ENCODE measurements around the gene TARS3. TPM values are rescaled to one million over a fixed set of nuclear protein-coding genes. Genes with fewer than 3 reads are reported as not detected.

TARS3 gene
- total and polyA plus RNA-seq, 2 donors (not counting 1 experiment from before 2014, with no cell fraction given): 9.7 to 27.0 TPM

GRCh38 chr15:101689901-101690300 lies 34.4 kb downstream of the TARS3 start:
- H3K36me3 ChIP-seq (replicated peaks in 1 of 2; ENCODE audit: control extremely low read depth in 1 of 2, control insufficient read depth in 1 of 2, extremely low read depth in 1 of 2, insufficient read depth in 2 of 2, low read length in 1 of 2): peaks cover 0 to 19% of the 10 kb centered on the region in 2 experiments
- intact Hi-C loops (cut with micrococcal nuclease): no loop called here

GRCh38 chr15:101686718-101687117 lies 37.6 kb downstream of the TARS3 start:
- intact Hi-C loops (cut with micrococcal nuclease): no loop called here
- H3K79me2 ChIP-seq (ENCODE audit: control insufficient read depth, insufficient read depth, low read length): no peaks in the 10 kb centered on the region
- POLR2A ChIA-PET: no interaction called here
- ATAC-seq (ENCODE audit: low read depth): no peak
- H3K4me3 ChIP-seq (ENCODE audit: control extremely low read depth in 1 of 5, extremely low read depth in 1 of 5, insufficient read depth in 1 of 5, low read depth in 2 of 5, low read length in 4 of 5): no peak overlapping the region
- no peaks in the 10 kb centered on the region for H3K4me1 ChIP-seq (ENCODE audit: control insufficient read depth in 2 of 2, insufficient read depth in 2 of 2, low read length in 2 of 2)
- CTCF ChIA-PET: no interaction called here
- H3K4me1 Mint-ChIP-seq: no peaks in the 10 kb centered on the region
- H4K20me1 ChIP-seq (ENCODE audit: control insufficient read depth, insufficient read depth, low read length, poor library complexity, severe bottlenecking): no peaks in the 10 kb centered on the region
- H3K4me2 ChIP-seq (replicated peaks; ENCODE audit: low read depth, low read length, poor library complexity, severe bottlenecking): no peak overlapping the region
- peaks cover 7 to 23% of the 10 kb centered on the region in 2 experiments for H3K36me3 ChIP-seq (replicated peaks in 1 of 2; ENCODE audit: control extremely low read depth in 1 of 2, control insufficient read depth in 1 of 2, extremely low read depth in 1 of 2, insufficient read depth in 2 of 2, low read length in 1 of 2)
- TF ChIP-seq EZH2 (IDR thresholded peaks at IDR 0.05; ENCODE audit: borderline replicate concordance, insufficient read depth, low read depth, low read length, poor library complexity, severe bottlenecking) (no peak), CTCF (IDR thresholded peaks at IDR 0.05) (no peak)
- no peak overlapping the region for H3K27ac Mint-ChIP-seq
- H3K9me3 ChIP-seq (ENCODE audit: control extremely low read depth in 1 of 3, control insufficient read depth in 2 of 3, insufficient read depth in 1 of 3, low read length in 2 of 3): no peaks in the 10 kb centered on the region
- no peaks in the 10 kb centered on the region for H3K27me3 ChIP-seq (replicated peaks in 1 of 4; ENCODE audit: control extremely low read depth in 1 of 4, control insufficient read depth in 3 of 4, insufficient read depth in 4 of 4, low read length in 3 of 4)
- H3K9ac ChIP-seq (ENCODE audit: low read length): no peak overlapping the region
- no peak overlapping the region for H3K4me3 Mint-ChIP-seq
- DNase-seq: no peak
- H2AFZ ChIP-seq (ENCODE audit: insufficient read depth, low read depth, low read length, poor library complexity, severe bottlenecking): no peak overlapping the region
- no CpG with 5 or more reads among the region's 2 CpGs for WGBS (ENCODE audit: insufficient coverage)
- no peaks in the 10 kb centered on the region for H3K27me3 Mint-ChIP-seq
- H3K9me3 Mint-ChIP-seq (ENCODE audit: insufficient read depth): no peaks in the 10 kb centered on the region
- no peak overlapping the region for H3K27ac ChIP-seq (ENCODE audit: low read length in 2 of 2)

More at GRCh38 chr15:101689901-101690300, 34.4 kb downstream of the TARS3 start:
- no peak overlapping the region for H3K27ac Mint-ChIP-seq
- H3K4me2 ChIP-seq (replicated peaks; ENCODE audit: low read depth, low read length, poor library complexity, severe bottlenecking): no peak overlapping the region
- ChIA-PET POLR2A (no interaction called here), CTCF (no interaction called here)
- no peak overlapping the region for H3K4me3 ChIP-seq (ENCODE audit: control extremely low read depth in 1 of 5, extremely low read depth in 1 of 5, insufficient read depth in 1 of 5, low read depth in 2 of 5, low read length in 4 of 5)
- no peaks in the 10 kb centered on the region for H3K4me1 ChIP-seq (ENCODE audit: control insufficient read depth in 2 of 2, insufficient read depth in 2 of 2, low read length in 2 of 2)
- H2AFZ ChIP-seq (ENCODE audit: insufficient read depth, low read depth, low read length, poor library complexity, severe bottlenecking): no peak overlapping the region
- no peak overlapping the region for H3K4me3 Mint-ChIP-seq
- DNase-seq (no peak), ATAC-seq (ENCODE audit: low read depth) (no peak)
- no peak overlapping the region for H3K9ac ChIP-seq (ENCODE audit: low read length)
- peaks cover 0 to 3% (median 0%) of the 10 kb centered on the region in 3 donors for H3K9me3 ChIP-seq (ENCODE audit: control extremely low read depth in 1 of 3, control insufficient read depth in 2 of 3, insufficient read depth in 1 of 3, low read length in 2 of 3)
- no peaks in the 10 kb centered on the region for H3K79me2 ChIP-seq (ENCODE audit: control insufficient read depth, insufficient read depth, low read length)
- H3K27me3 Mint-ChIP-seq: no peaks in the 10 kb centered on the region
- H3K27ac ChIP-seq (ENCODE audit: low read length in 2 of 2): no peak overlapping the region
- H3K27me3 ChIP-seq (replicated peaks in 1 of 4; ENCODE audit: control extremely low read depth in 1 of 4, control insufficient read depth in 3 of 4, insufficient read depth in 4 of 4, low read length in 3 of 4): no peaks in the 10 kb centered on the region
- 97% methylated on average over 5 of the region's 6 CpGs for WGBS (ENCODE audit: insufficient coverage)
- H3K9me3 Mint-ChIP-seq (ENCODE audit: insufficient read depth): no peaks in the 10 kb centered on the region
- TF ChIP-seq CTCF (IDR thresholded peaks at IDR 0.05) (no peak), EZH2 (IDR thresholded peaks at IDR 0.05; ENCODE audit: borderline replicate concordance, insufficient read depth, low read depth, low read length, poor library complexity, severe bottlenecking) (no peak)
- H3K4me1 Mint-ChIP-seq: peaks cover 4% of the 10 kb centered on the region
- no peaks in the 10 kb centered on the region for H4K20me1 ChIP-seq (ENCODE audit: control insufficient read depth, insufficient read depth, low read length, poor library complexity, severe bottlenecking)
